CD8-positive, alpha-beta memory T cell (primary cell): ENCODE measurements around the gene PPP1R13B. TPM values are rescaled to one million over a fixed set of nuclear protein-coding genes. Genes with fewer than 3 reads are reported as not detected.

Experiments
- CTCF ChIA-PET: fragments of 350-600 bp; sonication (Branson Sonifier 250); formaldehyde crosslinking; loops from one replicate; lab custom pipeline; 2021; ENCODE audit warnings: antibody characterized with exemption; lab: Charles Lee
- POLR2A ChIA-PET: fragments of 350-600 bp; sonication (Branson Sonifier 250); formaldehyde crosslinking; loops from one replicate; lab custom pipeline; 2021; ENCODE audit warnings: antibody characterized with exemption; lab: Charles Lee
- DNase-seq, 5 donors: peaks; one replicate each; pipeline versions ENCODE4 v3.0.0 to v3.0.0-alpha.2; 2020 to 2022; ENCODE audit warnings: mixed read lengths in 1 of 5
- H3K27ac ChIP-seq: one replicate; pipeline ENCODE4 v1.7.0; 2013; ENCODE audit warnings: low read depth, mild to moderate bottlenecking, low read length, moderate library complexity
- H3K27me3 ChIP-seq: 2 replicates; pipeline ENCODE4 v1.7.0; 2013; ENCODE audit warnings: low read length, mild to moderate bottlenecking; ENCODE audit not compliant: insufficient read depth, poor library complexity, severe bottlenecking
- H3K36me3 ChIP-seq: 2 replicates; pipeline ENCODE4 v1.7.0; 2013; ENCODE audit warnings: mild to moderate bottlenecking, low read length, moderate library complexity; ENCODE audit not compliant: insufficient read depth
- H3K4me1 ChIP-seq: 2 replicates; pipeline ENCODE4 v1.7.0; 2013; ENCODE audit warnings: mild to moderate bottlenecking, low read length, moderate library complexity; ENCODE audit not compliant: insufficient read depth
- H3K4me3 ChIP-seq: 2 replicates; pipeline ENCODE4 v1.7.0; 2013; ENCODE audit warnings: mild to moderate bottlenecking, low read length
- H3K9me3 ChIP-seq: 2 replicates; pipeline ENCODE4 v1.7.0; 2013; ENCODE audit warnings: mild to moderate bottlenecking, low read length
- H3K27ac Mint-ChIP-seq, 8 donors: one replicate each; pipeline ENCODE4 v1.8.0; 2020 to 2021; ENCODE audit warnings: mixed read lengths in 8 of 8, mild to moderate bottlenecking in 6 of 8, inconsistent platforms in 3 of 8, moderate library complexity in 3 of 8
- H3K27me3 Mint-ChIP-seq, 2 donors: one replicate each; pipeline ENCODE4 v1.8.0; 2020 to 2021; ENCODE audit warnings: mixed read lengths in 2 of 2, mild to moderate bottlenecking in 1 of 2, moderate library complexity in 1 of 2
- H3K36me3 Mint-ChIP-seq, 3 donors: one replicate each; pipeline ENCODE4 v1.8.0; 2020 to 2021; ENCODE audit warnings: mixed read lengths in 3 of 3, inconsistent platforms in 1 of 3, mild to moderate bottlenecking in 1 of 3
- H3K4me1 Mint-ChIP-seq, 3 donors: one replicate each; pipeline ENCODE4 v1.8.0; 2020 to 2021; ENCODE audit warnings: mixed read lengths in 3 of 3, inconsistent platforms in 1 of 3, mild to moderate bottlenecking in 1 of 3
- H3K4me3 Mint-ChIP-seq, 7 donors: one replicate each; pipeline ENCODE4 v1.8.0; 2020 to 2021; ENCODE audit warnings: mixed read lengths in 7 of 7, mild to moderate bottlenecking in 6 of 7, moderate library complexity in 4 of 7, inconsistent platforms in 2 of 7
- H3K9me3 Mint-ChIP-seq, 5 donors: one replicate each; pipeline ENCODE4 v1.8.0; 2020 to 2022; ENCODE audit warnings: mixed read lengths in 5 of 5, mild to moderate bottlenecking in 3 of 5, moderate library complexity in 2 of 5, inconsistent platforms in 1 of 5
- polyA plus RNA-seq: library from polyadenylated mRNA; unstranded; fragments of 300-500 nt; fragmentation: Illumina TruSeq; gene quantifications from one replicate; pipeline ENCODE4 v1.2.3, GENCODE V29; 2021
- total RNA-seq, 2 experiments: library from RNA; stranded (reverse); gene quantifications; one replicate each; pipeline ENCODE4 v1.2.3, GENCODE V29; 2021

Gene PPP1R13B
- total and polyA plus RNA-seq, 3 experiments from 2014 or later = 10.4 to 14.4 (median 14.0) TPM

DNA sequence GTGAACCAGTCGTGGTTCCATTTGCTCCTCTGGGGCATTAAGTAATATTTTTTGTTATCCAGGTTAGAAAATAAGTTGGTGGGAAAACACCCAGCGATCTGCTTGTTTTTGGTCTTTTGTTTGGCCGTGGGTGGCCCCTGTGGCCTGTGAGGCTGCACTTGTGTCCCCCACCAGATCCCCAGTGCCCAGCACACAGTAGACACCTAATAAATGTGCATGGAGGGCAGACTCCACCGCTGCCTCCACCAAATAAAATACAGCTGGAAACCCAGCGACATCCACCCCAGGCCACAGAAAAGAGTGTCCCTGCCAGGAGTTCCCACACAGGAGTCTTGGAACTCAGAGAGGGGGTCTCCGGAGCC is 8.3 kb upstream of the PPP1R13B start:
- ChIA-PET POLR2A (no interaction called here), CTCF (no interaction called here)
- no peak overlapping the region for H3K27ac ChIP-seq
- Mint-ChIP-seq H3K27me3 (peaks cover 0 to 3% of the 10 kb centered on the region in 2 donors), H3K4me1 (peaks cover 0 to 4% (median 3%) of the 10 kb centered on the region in 3 donors), H3K4me3 (no peak overlapping the region), H3K36me3 (no peaks in the 10 kb centered on the region), H3K27ac (peak overlapping the region in 1 of 8 donors; percentile 52), H3K9me3 (no peaks in the 10 kb centered on the region)
- H3K27me3 ChIP-seq = no peaks in the 10 kb centered on the region
- no peak for DNase-seq
- no peaks in the 10 kb centered on the region for H3K36me3 ChIP-seq
- no peak overlapping the region for H3K4me3 ChIP-seq
- H3K4me1 ChIP-seq = no peaks in the 10 kb centered on the region
- H3K9me3 ChIP-seq = no peaks in the 10 kb centered on the region

DNA sequence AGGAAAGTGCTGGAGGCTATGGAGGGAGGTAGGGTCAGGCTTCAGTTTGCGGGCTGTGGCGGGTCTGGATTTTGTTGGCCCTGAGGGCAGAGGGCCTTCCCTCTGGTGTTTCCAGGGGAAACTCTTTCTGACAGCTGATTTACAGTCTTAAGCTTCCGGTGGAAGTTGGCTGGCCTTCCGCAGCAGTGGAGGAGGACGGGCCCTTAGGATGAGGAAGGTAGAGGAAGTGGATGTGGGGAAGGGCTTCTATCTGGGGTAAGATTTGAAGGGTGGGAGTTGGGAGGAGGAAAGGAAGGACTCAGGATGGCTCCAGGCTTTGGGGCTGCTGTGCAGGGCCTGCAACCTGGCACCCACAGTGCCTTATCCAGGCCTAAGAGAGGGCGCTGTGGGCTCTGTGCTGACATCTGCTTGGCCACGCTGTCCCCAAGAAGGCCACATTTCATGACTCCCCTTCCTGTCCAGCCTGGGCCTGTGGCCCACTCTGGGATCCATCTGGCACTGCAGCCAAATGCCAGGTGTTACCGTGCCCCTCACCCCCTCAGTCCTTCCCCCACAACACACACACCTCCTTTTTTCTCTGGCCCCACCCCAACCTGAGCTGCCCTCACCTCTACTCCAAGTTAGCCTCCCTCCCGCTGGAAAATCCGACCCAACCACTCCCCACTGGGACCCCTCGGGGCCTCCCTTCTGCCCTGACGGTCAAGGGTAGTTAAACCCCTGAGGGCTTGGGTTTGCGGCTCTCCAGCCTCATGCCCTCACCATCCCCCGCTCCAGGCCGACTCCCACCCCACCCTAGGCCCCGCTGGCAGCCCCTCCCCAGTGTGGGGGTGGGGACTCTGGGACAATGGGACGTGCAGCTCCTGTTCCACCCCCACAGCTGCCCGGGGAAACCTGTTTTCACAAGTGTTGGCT is 7.7 kb upstream of the PPP1R13B start:
- CTCF ChIA-PET = no interaction called here
- Histone ChIP-seq H3K9me3 (no peaks in the 10 kb centered on the region), H3K36me3 (no peaks in the 10 kb centered on the region), H3K4me3 (no peak overlapping the region), H3K4me1 (no peaks in the 10 kb centered on the region), H3K27me3 (no peaks in the 10 kb centered on the region), H3K27ac (no peak overlapping the region)
- no peak overlapping the region for H3K4me3 Mint-ChIP-seq
- H3K9me3 Mint-ChIP-seq = no peaks in the 10 kb centered on the region
- peaks cover 0 to 3% of the 10 kb centered on the region in 2 donors for H3K27me3 Mint-ChIP-seq
- POLR2A ChIA-PET = no interaction called here
- peak overlapping the region in 2 of 8 donors; percentile 35 to 85 for H3K27ac Mint-ChIP-seq
- DNase-seq = no peak
- peaks cover 0 to 4% (median 3%) of the 10 kb centered on the region in 3 donors for H3K4me1 Mint-ChIP-seq
- H3K36me3 Mint-ChIP-seq = no peaks in the 10 kb centered on the region

DNA sequence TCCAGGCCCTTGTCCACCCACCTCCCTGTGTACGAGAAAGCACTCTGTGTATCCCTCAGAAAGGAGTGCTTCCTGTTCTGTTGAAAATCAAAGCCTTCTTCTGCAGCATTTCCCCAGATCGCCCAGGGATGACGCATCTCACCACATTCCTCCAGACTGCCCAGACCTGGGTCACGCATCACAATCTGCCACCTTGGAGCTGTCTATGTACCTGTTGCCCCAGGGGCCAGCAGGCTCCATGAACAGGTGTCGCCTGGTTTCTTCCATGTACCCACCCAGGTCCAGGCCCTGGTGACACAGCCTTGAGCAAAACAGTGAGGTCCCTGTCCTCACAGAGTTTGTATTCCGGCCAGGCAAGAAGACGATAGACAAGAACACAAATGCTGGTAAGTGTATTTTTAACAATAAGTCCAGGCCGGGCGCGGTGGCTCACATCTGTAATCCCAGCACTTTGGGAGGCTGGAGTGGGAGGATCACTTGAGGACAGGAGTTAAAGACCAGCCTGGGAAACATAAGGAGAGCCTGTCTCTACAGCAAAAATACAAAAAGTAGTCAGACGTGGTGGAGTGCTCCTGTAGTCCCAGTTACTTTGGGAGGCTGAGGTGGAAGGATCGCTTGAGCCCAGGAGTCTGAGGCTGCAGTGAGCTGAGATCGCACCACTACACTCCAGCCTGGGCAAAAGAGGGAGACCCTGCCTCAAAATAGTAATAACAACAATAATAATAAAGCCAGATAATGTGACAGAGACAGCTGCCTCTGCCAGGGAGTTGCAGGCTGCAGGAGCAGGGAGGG is 6.8 kb upstream of the PPP1R13B start:
- H3K4me3 Mint-ChIP-seq = peak overlapping the region in 1 of 7 donors; percentile 49
- no peaks in the 10 kb centered on the region for H3K9me3 Mint-ChIP-seq
- peak overlapping the region in 3 of 8 donors; percentile 35 to 85 (median 47) for H3K27ac Mint-ChIP-seq
- Histone ChIP-seq H3K9me3 (no peaks in the 10 kb centered on the region), H3K4me1 (no peaks in the 10 kb centered on the region), H3K27me3 (no peaks in the 10 kb centered on the region), H3K27ac (no peak overlapping the region), H3K36me3 (no peaks in the 10 kb centered on the region), H3K4me3 (no peak overlapping the region)
- no peaks in the 10 kb centered on the region for H3K36me3 Mint-ChIP-seq
- peaks cover 0 to 4% (median 3%) of the 10 kb centered on the region in 3 donors for H3K4me1 Mint-ChIP-seq
- ChIA-PET CTCF (no interaction called here), POLR2A (no interaction called here)
- no peak for DNase-seq
- H3K27me3 Mint-ChIP-seq = no peaks in the 10 kb centered on the region

DNA sequence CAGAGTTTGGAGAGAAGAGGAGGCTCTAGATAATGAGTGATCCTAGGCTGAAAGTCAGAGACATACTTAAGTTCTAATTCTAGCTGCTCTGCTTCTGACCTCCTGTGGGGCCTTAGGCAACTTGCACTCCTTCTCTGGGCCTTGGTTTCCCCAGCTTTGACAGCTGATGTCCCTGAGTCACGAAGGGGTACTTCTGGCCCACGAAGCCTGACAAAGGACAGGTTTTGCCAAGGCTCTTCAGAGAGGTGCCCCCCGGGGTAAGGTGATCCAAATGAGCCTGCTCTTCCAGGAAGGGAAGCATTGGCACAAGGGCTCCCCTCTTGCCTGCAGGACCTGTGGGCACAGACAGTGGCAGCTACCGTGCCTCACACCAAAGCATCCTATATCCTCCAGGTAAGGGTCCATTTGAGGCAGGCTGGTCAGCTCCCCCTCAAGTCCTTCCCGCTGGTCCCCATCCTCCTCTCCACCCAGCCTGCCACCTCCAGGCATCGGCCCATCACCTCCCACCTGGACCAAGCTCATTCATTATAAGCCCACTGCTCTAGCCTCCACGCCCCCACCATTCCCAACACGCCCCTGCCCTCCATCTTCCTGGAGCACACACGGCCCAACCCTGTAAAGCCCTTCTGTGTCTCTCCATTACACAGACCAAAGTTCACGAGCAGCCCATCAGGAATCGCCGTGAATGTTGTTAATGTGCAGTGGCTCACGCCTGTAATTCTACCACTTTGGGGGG is 1.9 kb upstream of the PPP1R13B start:
- Mint-ChIP-seq H3K27ac (peak overlapping the region in 7 of 8 donors; percentile 57 to 91 (median 79)), H3K9me3 (peaks cover 0 to 2% (median 0%) of the 10 kb centered on the region in 5 donors), H3K36me3 (peaks cover 0 to 4% (median 0%) of the 10 kb centered on the region in 3 donors), H3K27me3 (no peaks in the 10 kb centered on the region), H3K4me3 (peak overlapping the region; percentile 65 to 88 (median 85)), H3K4me1 (peaks cover 14 to 23% (median 21%) of the 10 kb centered on the region in 3 donors)
- ChIA-PET POLR2A (no interaction called here), CTCF (interaction anchor here (1.5 kb wide), 1 partner anchor 34 kb away, joined by 3 read pairs; no protein-coding TSS in a partner anchor)
- no peak overlapping the region for H3K4me3 ChIP-seq
- DNase-seq = no peak
- H3K27ac ChIP-seq = no peak overlapping the region
- H3K27me3 ChIP-seq = no peaks in the 10 kb centered on the region
- peaks cover 9% of the 10 kb centered on the region for H3K4me1 ChIP-seq
- H3K36me3 ChIP-seq = no peaks in the 10 kb centered on the region
- H3K9me3 ChIP-seq = no peaks in the 10 kb centered on the region

DNA sequence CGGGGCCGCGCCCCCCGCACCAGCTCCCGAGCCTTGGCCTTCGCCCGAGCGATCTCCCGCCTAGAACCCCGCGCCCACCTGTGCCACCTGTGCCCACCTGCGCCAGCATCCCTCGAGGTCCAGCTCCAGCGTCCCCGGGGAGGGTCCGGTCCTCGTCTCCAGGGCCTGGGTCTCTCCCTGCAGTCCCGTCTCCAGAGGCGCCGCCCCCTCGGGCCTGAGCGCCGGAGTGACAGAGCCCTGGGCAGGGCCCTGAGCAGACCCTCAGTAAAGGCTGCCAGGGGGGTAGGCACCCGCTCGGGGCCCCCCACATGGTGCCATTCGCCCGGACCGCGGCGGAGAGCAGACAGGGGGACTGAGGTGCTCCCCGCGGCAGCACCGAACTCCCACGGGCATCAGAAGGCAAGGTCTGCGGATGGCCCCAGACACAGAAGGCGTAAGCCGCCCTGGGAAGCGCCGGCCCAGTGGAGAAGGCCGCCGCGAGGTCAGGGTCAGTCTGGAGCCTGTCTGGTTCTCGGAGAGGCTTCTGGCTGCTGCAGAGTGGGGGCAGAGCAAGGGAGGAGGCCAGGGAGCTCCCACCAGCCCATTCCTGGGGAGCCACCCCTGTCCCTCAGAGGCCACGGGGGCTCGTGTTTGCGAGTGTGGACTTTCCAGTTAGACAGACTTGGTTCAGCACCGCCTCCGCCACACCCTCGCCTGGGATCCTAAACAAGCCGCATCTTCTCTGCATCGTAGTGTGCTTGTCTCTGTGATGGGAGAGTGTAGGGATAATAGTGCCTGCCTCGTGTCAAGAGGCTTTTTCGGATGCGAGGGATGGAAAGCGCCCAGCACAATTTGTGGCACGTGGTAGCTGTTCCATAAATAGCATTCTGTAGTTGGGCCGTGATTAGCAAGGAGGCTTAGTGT is 1.1 kb upstream of the PPP1R13B start:
- H3K4me1 Mint-ChIP-seq = peaks cover 14 to 23% (median 21%) of the 10 kb centered on the region in 3 donors
- no peaks in the 10 kb centered on the region for H3K9me3 ChIP-seq
- H3K36me3 Mint-ChIP-seq = peaks cover 0 to 4% (median 0%) of the 10 kb centered on the region in 3 donors
- peak overlapping the region; percentile 65 to 88 (median 85) for H3K4me3 Mint-ChIP-seq
- no peak for DNase-seq
- ChIA-PET CTCF (interaction anchor here (1.5 kb wide), 1 partner anchor 33 kb away, joined by 3 read pairs; no protein-coding TSS in a partner anchor), POLR2A (no interaction called here)
- peaks cover 9% of the 10 kb centered on the region for H3K4me1 ChIP-seq
- peak overlapping the region; percentile 15 for H3K4me3 ChIP-seq
- H3K27me3 Mint-ChIP-seq = no peaks in the 10 kb centered on the region
- peaks cover 0 to 2% (median 0%) of the 10 kb centered on the region in 5 donors for H3K9me3 Mint-ChIP-seq
- peak overlapping the region in 7 of 8 donors; percentile 57 to 89 (median 72) for H3K27ac Mint-ChIP-seq
- H3K36me3 ChIP-seq = no peaks in the 10 kb centered on the region
- no peaks in the 10 kb centered on the region for H3K27me3 ChIP-seq
- no peak overlapping the region for H3K27ac ChIP-seq

DNA sequence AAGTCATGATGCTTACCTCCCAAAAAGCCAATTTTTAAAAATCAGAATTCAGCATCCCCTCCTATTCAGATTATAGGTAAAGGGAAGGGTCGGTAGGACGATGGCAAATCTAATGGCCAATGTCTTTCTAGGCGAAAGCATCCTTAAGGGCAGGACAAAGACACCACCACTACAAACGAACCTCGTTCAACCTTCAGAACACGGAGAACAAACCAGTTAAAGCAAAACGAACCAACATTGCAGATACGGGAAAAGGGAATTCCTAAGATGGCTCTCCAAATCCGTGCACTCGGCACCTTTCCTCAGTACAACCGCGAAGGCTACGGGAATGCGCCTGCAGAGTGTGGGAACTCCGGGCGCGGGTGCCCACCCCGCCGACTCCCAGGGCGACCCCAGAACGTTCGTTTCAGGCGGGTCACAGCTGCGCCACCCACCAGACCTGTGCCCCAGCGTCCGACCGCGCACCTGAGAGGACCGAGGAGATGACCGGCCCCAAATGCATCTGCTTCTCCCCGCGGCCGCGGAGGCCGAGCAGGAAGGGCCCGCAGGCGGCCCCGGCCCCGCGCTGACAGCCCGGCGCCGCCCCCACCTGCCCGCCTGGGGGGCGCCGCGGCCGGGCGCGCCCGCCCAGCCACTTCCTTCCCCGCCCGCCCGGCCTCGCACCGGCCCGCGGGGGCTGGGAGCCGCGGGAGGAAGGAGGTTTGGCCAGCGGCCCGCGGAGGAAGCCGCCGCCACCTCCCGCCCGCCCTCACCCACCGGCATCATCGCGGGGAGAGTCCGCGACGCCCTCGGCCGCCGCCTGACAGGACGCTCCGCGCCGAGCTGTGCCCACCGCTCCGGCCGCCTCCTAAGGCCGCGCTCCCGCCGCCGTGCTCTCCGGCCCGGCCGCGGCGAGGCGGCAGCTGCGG is 578 bp downstream of the PPP1R13B start:
- POLR2A ChIA-PET = no interaction called here
- Mint-ChIP-seq H3K36me3 (peaks cover 0 to 7% (median 2%) of the 10 kb centered on the region in 3 donors), H3K27ac (peak overlapping the region; percentile 11 to 94 (median 83))

More for the DNA sequence above, 578 bp downstream of the PPP1R13B start:
- H3K27me3 ChIP-seq = no peaks in the 10 kb centered on the region
- CTCF ChIA-PET = no interaction called here
- H3K9me3 ChIP-seq = no peaks in the 10 kb centered on the region
- no peaks in the 10 kb centered on the region for H3K36me3 ChIP-seq
- H3K4me3 ChIP-seq = peak overlapping the region; percentile 38
- Mint-ChIP-seq H3K4me1 (peaks cover 14 to 24% (median 23%) of the 10 kb centered on the region in 3 donors), H3K4me3 (peak overlapping the region; percentile 90 to 96 (median 93)), H3K9me3 (peaks cover 0 to 2% (median 0%) of the 10 kb centered on the region in 5 donors), H3K27me3 (no peaks in the 10 kb centered on the region)
- peaks cover 9% of the 10 kb centered on the region for H3K4me1 ChIP-seq
- no peak overlapping the region for H3K27ac ChIP-seq
- DNase-seq = peak in 4 of 5 donors; percentile 14 to 58 (median 23)
